GM12878 (cell line): Measurements from ENCODE around the gene MPZL3. TPM values are rescaled to one million over a fixed set of nuclear protein-coding genes. Genes with fewer than 3 reads are reported as not detected.

ENCODE experiments used
- ATAC-seq: fragments of 200-7000 bp; cut with Tn5 transposase; 3 replicates; pipeline ENCODE4 v1.9.1; 2020; ENCODE audit warnings: mild to moderate bottlenecking, moderate library complexity
- BruUV-seq: library from RNA; stranded (reverse); fragments of 400-500 nt; replicated peaks from 2 replicates; lab custom pipeline; 2021; lab: Mats Ljungman, UMichigan
- CTCF ChIA-PET: fragments of 300-600 bp; sonication (Branson Sonifier 250); formaldehyde crosslinking; extraction: SDS; loops from one replicate; lab custom pipeline; 2021; ENCODE audit warnings: inconsistent platforms; lab: Yijun Ruan, JAX
- POLR2A ChIA-PET: fragments of 350-600 bp; formaldehyde crosslinking; extraction: SDS; loops from one replicate; lab custom pipeline; 2021; ENCODE audit warnings: inconsistent platforms; lab: Charles Lee
- RAD21 ChIA-PET: fragments of 300-600 bp; sonication (Branson Sonifier 250); formaldehyde crosslinking; loops from one replicate; lab custom pipeline; 2023; ENCODE audit warnings: antibody characterized with exemption; ENCODE audit not compliant: unreplicated experiment; lab: Charles Lee
- SMC1A ChIA-PET: fragments of 300-600 bp; sonication (Branson Sonifier 250); formaldehyde crosslinking; loops from one replicate; lab custom pipeline; 2023; ENCODE audit not compliant: unreplicated experiment, uncharacterized antibody; lab: Charles Lee
- DNase-seq: peaks from one replicate; pipeline ENCODE4 v3.0.0-alpha.2; 2011; ENCODE audit warnings: low read depth, low spot score
- FAIRE-seq: peaks from 3 replicates; lab custom pipeline; 2011; peaks lifted over from hg19 to GRCh38; lab: Jason Lieb, UNC
- H2AFZ ChIP-seq: 2 replicates; pipeline ENCODE4 v1.6.0; 2011; ENCODE audit warnings: low read depth, low read length, control low read depth; ENCODE audit not compliant: control insufficient read depth
- H3K27ac ChIP-seq: 2 replicates; pipeline ENCODE4 v1.5.1; 2011; ENCODE audit warnings: control low read depth; ENCODE audit not compliant: control insufficient read depth, insufficient read depth
- H3K27me3 ChIP-seq, 2 experiments: replicated peaks in 1 of 2; 2 replicates each; pipeline versions ENCODE4 v1.6.0 to v1.6.1; 2011; ENCODE audit warnings: low read length in 1 of 2; ENCODE audit not compliant: control insufficient read depth in 2 of 2, insufficient read depth in 2 of 2
- H3K36me3 ChIP-seq, 2 experiments: 2 replicates each; pipeline ENCODE4 v1.5.1; 2011; ENCODE audit warnings: low read length in 1 of 2; ENCODE audit not compliant: control insufficient read depth in 2 of 2, insufficient read depth in 2 of 2
- H3K4me1 ChIP-seq: 2 replicates; pipeline ENCODE4 v1.6.1; 2011; ENCODE audit warnings: mild to moderate bottlenecking, low read length, moderate library complexity, mixed read lengths; ENCODE audit not compliant: control insufficient read depth, insufficient read depth
- H3K4me2 ChIP-seq: 2 replicates; pipeline ENCODE4 v1.6.0; 2011; ENCODE audit warnings: control low read depth; ENCODE audit not compliant: control insufficient read depth, insufficient read depth
- H3K4me3 ChIP-seq: fragments of 200-600 bp; sonication (generic); 2 replicates; pipeline ENCODE4 v1.5.1; 2016
- H3K79me2 ChIP-seq: 2 replicates; pipeline ENCODE4 v1.6.0; 2011; ENCODE audit warnings: low read length; ENCODE audit not compliant: control insufficient read depth, insufficient read depth
- H3K9ac ChIP-seq: 2 replicates; pipeline ENCODE4 v1.8.0; 2011; ENCODE audit warnings: low read length, control low read depth, mixed read lengths; ENCODE audit not compliant: control insufficient read depth, insufficient read depth
- H3K9me3 ChIP-seq: replicated peaks from 3 replicates; pipeline ENCODE4 v1.5.1; 2011; ENCODE audit warnings: mild to moderate bottlenecking, low read length; ENCODE audit not compliant: control insufficient read depth, insufficient read depth
- H4K20me1 ChIP-seq: 2 replicates; pipeline ENCODE4 v1.6.0; 2011; ENCODE audit not compliant: control insufficient read depth, insufficient read depth
- CBX5 ChIP-seq: sonication (generic); IDR thresholded peaks from 2 replicates; pipeline ENCODE4 v1.6.1; 2016; ENCODE audit warnings: low read depth, moderate library complexity, mild to moderate bottlenecking, inconsistent platforms
- CEBPB ChIP-seq, 2 experiments: fragments of 150-350 bp in 1 of 2; IDR thresholded peaks; 2 replicates each; pipeline ENCODE4 v1.6.1; 2012 to 2014; ENCODE audit warnings: low read depth in 2 of 2, low read length in 2 of 2, borderline replicate concordance in 1 of 2, inconsistent platforms in 1 of 2
- ETV6 ChIP-seq, 2 experiments: fragments of 450-650 bp in 1 of 2; IDR thresholded peaks in 1 of 2; conservative IDR thresholded peaks in 1 of 2; 2 replicates each; pipeline ENCODE4 v1.6.1; 2014; ENCODE audit warnings: antibody characterized with exemption in 1 of 2, borderline replicate concordance in 1 of 2, low read depth in 1 of 2, mild to moderate bottlenecking in 1 of 2, moderate library complexity in 1 of 2
- GABPA ChIP-seq: IDR thresholded peaks from 2 replicates; pipeline ENCODE4 v1.6.1; 2014; ENCODE audit warnings: antibody characterized with exemption, low read depth, mild to moderate bottlenecking, inconsistent platforms
- IRF4 ChIP-seq: IDR thresholded peaks from 2 replicates; pipeline ENCODE4 v1.6.1; 2011; ENCODE audit warnings: low read depth, low read length
- POLR2A ChIP-seq: IDR thresholded peaks from 2 replicates; pipeline ENCODE4 v1.6.1; 2011; ENCODE audit warnings: low read depth, mild to moderate bottlenecking, low read length
- SUPT20H ChIP-seq: IDR thresholded peaks from 2 replicates; pipeline ENCODE4 v1.6.1; 2011; ENCODE audit warnings: low read depth, mild to moderate bottlenecking, low read length, moderate library complexity, borderline replicate concordance; ENCODE audit not compliant: control insufficient read depth
- TBL1XR1 ChIP-seq: IDR thresholded peaks from 2 replicates; pipeline ENCODE4 v1.6.1; 2012; ENCODE audit warnings: low read depth, low read length, improper control_type of control experiment
- TCF7 ChIP-seq: IDR thresholded peaks from 2 replicates; pipeline ENCODE4 v1.6.1; 2014; ENCODE audit warnings: antibody characterized with exemption, borderline replicate concordance
- in situ Hi-C: fragments of 300-500 bp; cut with MboI; formaldehyde crosslinking; loops from 9 replicates; pipeline ENCODE4 v1.14.3; 2018; ENCODE audit warnings: mixed read lengths
- intact Hi-C: fragments of 100-400 bp; cut with micrococcal nuclease; formaldehyde crosslinking; loops from one replicate; pipeline ENCODE4 v1.14.2; 2022; ENCODE audit not compliant: unreplicated experiment
- polyA plus RNA-seq, 11 experiments: library from polyadenylated mRNA; depleted of rRNA in 4 of 11; unstranded in 6 of 11; stranded (reverse) in 5 of 11; fragments of >200 nt; fragmentation: Nextera tagmentation in 4 of 11; fragmentation: Illumina TruSeq in 1 of 11; extraction: Ambion mirVana in 4 of 11; extraction: Trizol in 1 of 11; gene quantifications; 1 replicate in 1 of 11; 2 replicates in 10 of 11; pipeline versions ENCODE4 v1.2.1 to v1.2.3, GENCODE V29; 2011 to 2016; ENCODE audit warnings: inconsistent platforms in 2 of 11, missing spikeins in 2 of 11, low read depth in 1 of 11
- total RNA-seq, 4 experiments: library from RNA; depleted of rRNA in 3 of 4; stranded (reverse); fragments of >200 nt in 3 of 4; fragmentation: Illumina TruSeq in 1 of 4; extraction: Trizol in 1 of 4; gene quantifications; 2 replicates each; pipeline versions ENCODE4 v1.2.1 to v1.2.3, GENCODE V29; 2013 to 2021
- TF ChIP-seq, protein P1 (sequence below): IDR thresholded peaks from 2 replicates; pipeline ENCODE4 v1.6.1; 2012; ENCODE audit warnings: mild to moderate bottlenecking, low read depth, low read length
- TF ChIP-seq, protein P2 (sequence below): fragments of 450-650 bp; IDR thresholded peaks from 2 replicates; pipeline ENCODE4 v1.6.1; 2017; ENCODE audit warnings: mild to moderate bottlenecking
- TF ChIP-seq, protein P3 (sequence below): IDR thresholded peaks from 2 replicates; pipeline ENCODE4 v1.6.1; 2011; ENCODE audit warnings: borderline replicate concordance, low read depth, mild to moderate bottlenecking, moderate library complexity, low read length; ENCODE audit not compliant: insufficient read depth, poor library complexity, severe bottlenecking
- TF ChIP-seq, protein P4 (sequence below): fragments of 450-650 bp; conservative IDR thresholded peaks from 2 replicates; pipeline ENCODE4 v1.6.1; 2017; ENCODE audit warnings: mild to moderate bottlenecking, moderate library complexity

Gene MPZL3
- total and polyA plus RNA-seq, 10 of the 15 experiments (the other 5 are each of a cell fraction or from before 2014, with no cell fraction given): 2.1 to 7.5 (median 6.2) TPM

DNA sequence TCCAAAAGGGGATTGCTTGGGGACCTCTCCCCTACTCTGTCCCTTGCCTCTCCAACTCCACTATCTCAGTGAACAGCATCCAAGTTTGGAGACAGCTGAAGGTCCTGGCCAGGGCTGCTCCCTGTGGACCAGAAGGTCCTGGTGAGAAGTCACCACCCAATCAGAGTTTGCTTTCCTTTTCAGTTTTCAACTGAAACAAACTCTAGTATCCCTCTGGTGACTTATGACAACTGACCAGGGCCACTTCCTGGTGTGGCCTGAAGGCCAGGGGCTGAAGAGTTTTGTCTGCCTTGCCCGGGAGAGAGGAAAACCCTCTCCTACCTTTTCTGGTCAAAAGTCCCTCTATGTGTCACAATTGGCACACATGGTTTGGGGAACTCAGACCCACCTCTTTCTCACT, 32.4 kb downstream of the MPZL3 start (continued):
- TF ChIP-seq, protein P1, sequence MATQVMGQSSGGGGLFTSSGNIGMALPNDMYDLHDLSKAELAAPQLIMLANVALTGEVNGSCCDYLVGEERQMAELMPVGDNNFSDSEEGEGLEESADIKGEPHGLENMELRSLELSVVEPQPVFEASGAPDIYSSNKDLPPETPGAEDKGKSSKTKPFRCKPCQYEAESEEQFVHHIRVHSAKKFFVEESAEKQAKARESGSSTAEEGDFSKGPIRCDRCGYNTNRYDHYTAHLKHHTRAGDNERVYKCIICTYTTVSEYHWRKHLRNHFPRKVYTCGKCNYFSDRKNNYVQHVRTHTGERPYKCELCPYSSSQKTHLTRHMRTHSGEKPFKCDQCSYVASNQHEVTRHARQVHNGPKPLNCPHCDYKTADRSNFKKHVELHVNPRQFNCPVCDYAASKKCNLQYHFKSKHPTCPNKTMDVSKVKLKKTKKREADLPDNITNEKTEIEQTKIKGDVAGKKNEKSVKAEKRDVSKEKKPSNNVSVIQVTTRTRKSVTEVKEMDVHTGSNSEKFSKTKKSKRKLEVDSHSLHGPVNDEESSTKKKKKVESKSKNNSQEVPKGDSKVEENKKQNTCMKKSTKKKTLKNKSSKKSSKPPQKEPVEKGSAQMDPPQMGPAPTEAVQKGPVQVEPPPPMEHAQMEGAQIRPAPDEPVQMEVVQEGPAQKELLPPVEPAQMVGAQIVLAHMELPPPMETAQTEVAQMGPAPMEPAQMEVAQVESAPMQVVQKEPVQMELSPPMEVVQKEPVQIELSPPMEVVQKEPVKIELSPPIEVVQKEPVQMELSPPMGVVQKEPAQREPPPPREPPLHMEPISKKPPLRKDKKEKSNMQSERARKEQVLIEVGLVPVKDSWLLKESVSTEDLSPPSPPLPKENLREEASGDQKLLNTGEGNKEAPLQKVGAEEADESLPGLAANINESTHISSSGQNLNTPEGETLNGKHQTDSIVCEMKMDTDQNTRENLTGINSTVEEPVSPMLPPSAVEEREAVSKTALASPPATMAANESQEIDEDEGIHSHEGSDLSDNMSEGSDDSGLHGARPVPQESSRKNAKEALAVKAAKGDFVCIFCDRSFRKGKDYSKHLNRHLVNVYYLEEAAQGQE: no peak
- TF ChIP-seq ETV6 (conservative IDR thresholded peaks at IDR 0.05 in 1 of 2, IDR thresholded peaks at IDR 0.05 in 1 of 2; ENCODE audit: borderline replicate concordance in 1 of 2, low read depth in 1 of 2): no peak
- TF ChIP-seq, protein P2, sequence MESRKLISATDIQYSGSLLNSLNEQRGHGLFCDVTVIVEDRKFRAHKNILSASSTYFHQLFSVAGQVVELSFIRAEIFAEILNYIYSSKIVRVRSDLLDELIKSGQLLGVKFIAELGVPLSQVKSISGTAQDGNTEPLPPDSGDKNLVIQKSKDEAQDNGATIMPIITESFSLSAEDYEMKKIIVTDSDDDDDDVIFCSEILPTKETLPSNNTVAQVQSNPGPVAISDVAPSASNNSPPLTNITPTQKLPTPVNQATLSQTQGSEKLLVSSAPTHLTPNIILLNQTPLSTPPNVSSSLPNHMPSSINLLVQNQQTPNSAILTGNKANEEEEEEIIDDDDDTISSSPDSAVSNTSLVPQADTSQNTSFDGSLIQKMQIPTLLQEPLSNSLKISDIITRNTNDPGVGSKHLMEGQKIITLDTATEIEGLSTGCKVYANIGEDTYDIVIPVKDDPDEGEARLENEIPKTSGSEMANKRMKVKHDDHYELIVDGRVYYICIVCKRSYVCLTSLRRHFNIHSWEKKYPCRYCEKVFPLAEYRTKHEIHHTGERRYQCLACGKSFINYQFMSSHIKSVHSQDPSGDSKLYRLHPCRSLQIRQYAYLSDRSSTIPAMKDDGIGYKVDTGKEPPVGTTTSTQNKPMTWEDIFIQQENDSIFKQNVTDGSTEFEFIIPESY: no peak

DNA sequence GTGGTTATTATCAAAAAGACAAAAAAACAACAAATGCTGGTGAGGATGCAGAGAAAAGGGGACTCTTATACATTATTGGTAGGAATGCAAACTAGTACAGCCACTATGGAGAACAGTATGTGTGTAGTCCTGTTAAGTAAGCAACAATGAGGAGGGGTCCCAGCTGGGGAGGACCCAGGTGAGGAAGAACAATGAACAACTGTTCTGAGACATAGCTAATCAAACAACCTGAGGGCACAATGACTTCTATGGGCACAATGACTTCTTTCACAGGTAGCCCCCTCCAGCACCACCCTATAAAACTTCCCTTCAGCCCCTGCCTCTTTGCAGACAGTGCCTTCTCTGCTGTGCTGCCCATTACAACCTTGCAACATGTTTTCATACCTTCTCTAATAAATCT, 32.9 kb downstream of the MPZL3 start:
- Histone ChIP-seq H3K9me3 (no peaks in the 10 kb centered on the region), H3K27ac (no peak overlapping the region), H3K4me1 (peaks cover 29% of the 10 kb centered on the region), H3K9ac (no peak overlapping the region), H3K36me3 (no peaks in the 10 kb centered on the region), H3K4me3 (no peak overlapping the region), H3K79me2 (no peaks in the 10 kb centered on the region), H4K20me1 (no peaks in the 10 kb centered on the region), H3K4me2 (no peak overlapping the region), H2AFZ (no peak overlapping the region), H3K27me3 (no peaks in the 10 kb centered on the region)
- ATAC-seq: no peak
- RAD21 ChIA-PET: interaction anchor here (1.1 kb wide), 1 partner anchor 8 kb away, joined by 3 read pairs; no protein-coding TSS in a partner anchor
- CTCF ChIA-PET: interaction anchor here (0.8 to 1.5 kb wide), 5 partner anchors 8 to 33 kb away, joined by 3 to 5 read pairs (median 4); partner anchors contain the start of gene MPZL3
- DNase-seq: no peak
- POLR2A ChIA-PET: interaction anchor here (1.0 kb wide), 1 partner anchor 20 kb away, joined by 4 read pairs; no protein-coding TSS in a partner anchor
- SMC1A ChIA-PET: interaction anchor here (1.0 to 1.4 kb wide), 3 partner anchors 11 to 58 kb away, joined by 3 to 4 read pairs (median 3); no protein-coding TSS in a partner anchor
- intact Hi-C loops: no loop called here
- in situ Hi-C loops: no loop called here
- FAIRE-seq: no peak
- no TSS peak for BruUV-seq
- TF ChIP-seq POLR2A (no peak), TCF7 (no peak), IRF4 (no peak), SUPT20H (no peak), GABPA (no peak), TBL1XR1 (no peak), CBX5 (no peak), CEBPB (IDR thresholded peaks at IDR 0.05; ENCODE audit: borderline replicate concordance in 1 of 2, low read depth in 2 of 2, low read length in 2 of 2) (no peak)
- TF ChIP-seq, protein P3, sequence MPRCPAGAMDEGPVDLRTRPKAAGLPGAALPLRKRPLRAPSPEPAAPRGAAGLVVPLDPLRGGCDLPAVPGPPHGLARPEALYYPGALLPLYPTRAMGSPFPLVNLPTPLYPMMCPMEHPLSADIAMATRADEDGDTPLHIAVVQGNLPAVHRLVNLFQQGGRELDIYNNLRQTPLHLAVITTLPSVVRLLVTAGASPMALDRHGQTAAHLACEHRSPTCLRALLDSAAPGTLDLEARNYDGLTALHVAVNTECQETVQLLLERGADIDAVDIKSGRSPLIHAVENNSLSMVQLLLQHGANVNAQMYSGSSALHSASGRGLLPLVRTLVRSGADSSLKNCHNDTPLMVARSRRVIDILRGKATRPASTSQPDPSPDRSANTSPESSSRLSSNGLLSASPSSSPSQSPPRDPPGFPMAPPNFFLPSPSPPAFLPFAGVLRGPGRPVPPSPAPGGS: no peak
- TF ChIP-seq, protein P4, sequence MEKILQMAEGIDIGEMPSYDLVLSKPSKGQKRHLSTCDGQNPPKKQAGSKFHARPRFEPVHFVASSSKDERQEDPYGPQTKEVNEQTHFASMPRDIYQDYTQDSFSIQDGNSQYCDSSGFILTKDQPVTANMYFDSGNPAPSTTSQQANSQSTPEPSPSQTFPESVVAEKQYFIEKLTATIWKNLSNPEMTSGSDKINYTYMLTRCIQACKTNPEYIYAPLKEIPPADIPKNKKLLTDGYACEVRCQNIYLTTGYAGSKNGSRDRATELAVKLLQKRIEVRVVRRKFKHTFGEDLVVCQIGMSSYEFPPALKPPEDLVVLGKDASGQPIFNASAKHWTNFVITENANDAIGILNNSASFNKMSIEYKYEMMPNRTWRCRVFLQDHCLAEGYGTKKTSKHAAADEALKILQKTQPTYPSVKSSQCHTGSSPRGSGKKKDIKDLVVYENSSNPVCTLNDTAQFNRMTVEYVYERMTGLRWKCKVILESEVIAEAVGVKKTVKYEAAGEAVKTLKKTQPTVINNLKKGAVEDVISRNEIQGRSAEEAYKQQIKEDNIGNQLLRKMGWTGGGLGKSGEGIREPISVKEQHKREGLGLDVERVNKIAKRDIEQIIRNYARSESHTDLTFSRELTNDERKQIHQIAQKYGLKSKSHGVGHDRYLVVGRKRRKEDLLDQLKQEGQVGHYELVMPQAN: no peak
